ENCODE measurements around the gene MLLT11. TPM values are rescaled to one million over a fixed set of nuclear protein-coding genes. Genes with fewer than 3 reads are reported as not detected.

MLLT11 gene
- total RNA-seq, 4 donors from 2014 or later: 0.24 to 1.5 (median 1.2) TPM

GRCh38 chr1:151049458-151049857 lies 10.7 kb upstream of the MLLT11 start:
- Histone ChIP-seq H3K4me1 (peaks cover 25% of the 10 kb centered on the region), H3K27me3 (no peaks in the 10 kb centered on the region), H3K9me3 (no peaks in the 10 kb centered on the region), H3K4me3 (no peak overlapping the region), H3K36me3 (peaks cover 32% of the 10 kb centered on the region), H3K27ac (peak overlapping the region; percentile 28)
- no peak for TF ChIP-seq POLR2AphosphoS5 (IDR thresholded peaks at IDR 0.05)
- no peak for TF ChIP-seq CTCF (IDR thresholded peaks at IDR 0.05)
- no peak for TF ChIP-seq EP300 (IDR thresholded peaks at IDR 0.05)
- no peak for TF ChIP-seq POLR2A (IDR thresholded peaks at IDR 0.05)
- WGBS: 83% methylated on average over 3 of the region's 5 CpGs
- no peak for DNase-seq (ENCODE audit: low spot score in 2 of 2)

GRCh38 chr1:151050051-151050688 lies 10.0 kb upstream of the MLLT11 start:
- no peak for TF ChIP-seq CTCF (IDR thresholded peaks at IDR 0.05)
- TF ChIP-seq EP300 (IDR thresholded peaks at IDR 0.05): no peak
- peak in 1 of 3 donors; percentile 28 for TF ChIP-seq POLR2AphosphoS5 (IDR thresholded peaks at IDR 0.05)
- TF ChIP-seq POLR2A (IDR thresholded peaks at IDR 0.05): no peak
- Histone ChIP-seq H3K4me3 (no peak overlapping the region), H3K27ac (no peak overlapping the region), H3K36me3 (peaks cover 39% of the 10 kb centered on the region), H3K4me1 (peaks cover 25% of the 10 kb centered on the region), H3K9me3 (no peaks in the 10 kb centered on the region), H3K27me3 (no peaks in the 10 kb centered on the region)
- WGBS: 74% methylated on average over 2 of the region's 2 CpGs
- DNase-seq (ENCODE audit: low spot score in 2 of 2): no peak

GRCh38 chr1:151051356-151052009 lies 8.7 kb upstream of the MLLT11 start:
- H3K27ac ChIP-seq: no peak overlapping the region
- H3K9me3 ChIP-seq: no peaks in the 10 kb centered on the region
- peaks cover 38% of the 10 kb centered on the region for H3K4me1 ChIP-seq
- TF ChIP-seq CTCF (IDR thresholded peaks at IDR 0.05) (no peak), POLR2AphosphoS5 (IDR thresholded peaks at IDR 0.05) (no peak), EP300 (IDR thresholded peaks at IDR 0.05) (no peak), POLR2A (IDR thresholded peaks at IDR 0.05) (no peak)
- no peak for DNase-seq (ENCODE audit: low spot score in 2 of 2)
- peaks cover 48% of the 10 kb centered on the region for H3K36me3 ChIP-seq
- H3K27me3 ChIP-seq: no peaks in the 10 kb centered on the region
- no peak overlapping the region for H3K4me3 ChIP-seq
- WGBS: 54% methylated on average over 2 of the region's 2 CpGs

GRCh38 chr1:151054971-151055547 lies 5.1 kb upstream of the MLLT11 start:
- Histone ChIP-seq H3K4me1 (peaks cover 43% of the 10 kb centered on the region), H3K9me3 (no peaks in the 10 kb centered on the region), H3K36me3 (peaks cover 48% of the 10 kb centered on the region), H3K27me3 (no peaks in the 10 kb centered on the region), H3K4me3 (no peak overlapping the region), H3K27ac (peak overlapping the region; percentile 95)
- WGBS: 92% methylated on average over 4 of the region's 4 CpGs
- TF ChIP-seq POLR2A (IDR thresholded peaks at IDR 0.05) (no peak), POLR2AphosphoS5 (IDR thresholded peaks at IDR 0.05) (no peak), CTCF (IDR thresholded peaks at IDR 0.05) (no peak), EP300 (IDR thresholded peaks at IDR 0.05) (no peak)
- DNase-seq (ENCODE audit: low spot score in 2 of 2): no peak

GRCh38 chr1:151055581-151055980 lies 4.6 kb upstream of the MLLT11 start:
- 78% methylated on average over 1 of the region's 2 CpGs for WGBS
- H3K27me3 ChIP-seq: no peaks in the 10 kb centered on the region
- no peak for DNase-seq (ENCODE audit: low spot score in 2 of 2)
- peak overlapping the region; percentile 85 for H3K4me3 ChIP-seq
- H3K9me3 ChIP-seq: no peaks in the 10 kb centered on the region
- peaks cover 48% of the 10 kb centered on the region for H3K36me3 ChIP-seq
- no peak for TF ChIP-seq CTCF (IDR thresholded peaks at IDR 0.05)
- TF ChIP-seq EP300 (IDR thresholded peaks at IDR 0.05): no peak
- TF ChIP-seq POLR2AphosphoS5 (IDR thresholded peaks at IDR 0.05): no peak
- no peak for TF ChIP-seq POLR2A (IDR thresholded peaks at IDR 0.05)
- peak overlapping the region; percentile 95 for H3K27ac ChIP-seq
- peaks cover 48% of the 10 kb centered on the region for H3K4me1 ChIP-seq

Data from suprapubic skin (tissue), 4 donors.